LNCAP (cell line): Measurements from ENCODE around the gene KRT37.

Source experiments
- TF ChIP-seq, protein P1 (sequence below): fragments of 450-650 bp; IDR thresholded peaks from 2 replicates; pipeline ENCODE4 v1.5.1; 2017; ENCODE audit warnings: mild to moderate bottlenecking

The KRT37 gene

DNA sequence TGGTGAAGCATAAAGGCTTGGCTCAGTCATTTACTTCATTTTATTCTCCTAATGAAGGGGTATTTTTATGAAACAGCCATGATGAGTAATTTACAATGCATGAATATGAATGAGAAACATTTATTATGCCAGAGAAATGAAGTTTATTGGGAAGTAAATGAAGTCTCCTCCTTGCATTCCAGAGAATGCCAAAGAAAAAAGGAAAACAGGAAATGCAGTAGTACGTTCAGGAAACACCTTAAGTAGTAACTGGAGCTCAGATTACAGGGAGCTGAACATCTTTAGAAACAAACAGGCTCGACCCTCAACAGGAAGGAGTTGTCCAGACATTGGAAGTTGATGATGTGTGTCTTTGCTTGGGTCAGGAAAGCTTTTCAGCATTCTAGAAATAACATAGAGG lies 46.8 kb downstream of the KRT37 start:
- TF ChIP-seq, protein P1, sequence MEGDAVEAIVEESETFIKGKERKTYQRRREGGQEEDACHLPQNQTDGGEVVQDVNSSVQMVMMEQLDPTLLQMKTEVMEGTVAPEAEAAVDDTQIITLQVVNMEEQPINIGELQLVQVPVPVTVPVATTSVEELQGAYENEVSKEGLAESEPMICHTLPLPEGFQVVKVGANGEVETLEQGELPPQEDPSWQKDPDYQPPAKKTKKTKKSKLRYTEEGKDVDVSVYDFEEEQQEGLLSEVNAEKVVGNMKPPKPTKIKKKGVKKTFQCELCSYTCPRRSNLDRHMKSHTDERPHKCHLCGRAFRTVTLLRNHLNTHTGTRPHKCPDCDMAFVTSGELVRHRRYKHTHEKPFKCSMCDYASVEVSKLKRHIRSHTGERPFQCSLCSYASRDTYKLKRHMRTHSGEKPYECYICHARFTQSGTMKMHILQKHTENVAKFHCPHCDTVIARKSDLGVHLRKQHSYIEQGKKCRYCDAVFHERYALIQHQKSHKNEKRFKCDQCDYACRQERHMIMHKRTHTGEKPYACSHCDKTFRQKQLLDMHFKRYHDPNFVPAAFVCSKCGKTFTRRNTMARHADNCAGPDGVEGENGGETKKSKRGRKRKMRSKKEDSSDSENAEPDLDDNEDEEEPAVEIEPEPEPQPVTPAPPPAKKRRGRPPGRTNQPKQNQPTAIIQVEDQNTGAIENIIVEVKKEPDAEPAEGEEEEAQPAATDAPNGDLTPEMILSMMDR: no peak
